Measurements from ENCODE around the gene MED25.

MED25 gene

DNA sequence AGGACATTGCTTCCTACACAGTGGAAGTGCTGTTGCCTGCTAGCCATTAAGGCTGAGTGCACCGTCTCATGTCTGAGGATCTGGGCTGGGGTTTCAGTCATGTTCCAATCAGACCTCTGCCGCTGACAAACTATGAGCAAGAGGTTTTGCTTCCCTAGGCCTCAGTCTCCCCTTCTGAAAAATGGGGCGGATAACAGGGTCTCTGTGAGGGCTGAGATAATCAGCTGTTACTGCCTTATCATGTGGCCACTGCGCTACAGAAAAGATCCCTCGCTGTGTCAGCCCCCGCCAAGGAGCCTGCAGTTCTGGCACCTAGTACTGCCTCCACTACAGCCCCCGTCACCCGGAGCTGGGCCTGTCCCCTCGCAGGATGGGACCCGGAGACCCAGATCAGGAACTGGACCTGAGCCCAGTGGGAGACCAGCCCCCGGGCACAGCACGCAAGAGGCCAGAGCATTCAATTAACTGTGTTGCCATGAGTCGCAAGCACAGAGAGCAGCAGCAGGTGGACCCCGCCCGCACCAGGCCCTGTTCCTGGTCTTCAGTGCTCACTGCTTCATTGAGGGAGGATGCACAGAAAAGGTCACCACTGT, 52.3 kb downstream of the MED25 start:
- no peak for DNase-seq (ENCODE audit: low read depth in 3 of 3, low spot score in 1 of 3)

DNA sequence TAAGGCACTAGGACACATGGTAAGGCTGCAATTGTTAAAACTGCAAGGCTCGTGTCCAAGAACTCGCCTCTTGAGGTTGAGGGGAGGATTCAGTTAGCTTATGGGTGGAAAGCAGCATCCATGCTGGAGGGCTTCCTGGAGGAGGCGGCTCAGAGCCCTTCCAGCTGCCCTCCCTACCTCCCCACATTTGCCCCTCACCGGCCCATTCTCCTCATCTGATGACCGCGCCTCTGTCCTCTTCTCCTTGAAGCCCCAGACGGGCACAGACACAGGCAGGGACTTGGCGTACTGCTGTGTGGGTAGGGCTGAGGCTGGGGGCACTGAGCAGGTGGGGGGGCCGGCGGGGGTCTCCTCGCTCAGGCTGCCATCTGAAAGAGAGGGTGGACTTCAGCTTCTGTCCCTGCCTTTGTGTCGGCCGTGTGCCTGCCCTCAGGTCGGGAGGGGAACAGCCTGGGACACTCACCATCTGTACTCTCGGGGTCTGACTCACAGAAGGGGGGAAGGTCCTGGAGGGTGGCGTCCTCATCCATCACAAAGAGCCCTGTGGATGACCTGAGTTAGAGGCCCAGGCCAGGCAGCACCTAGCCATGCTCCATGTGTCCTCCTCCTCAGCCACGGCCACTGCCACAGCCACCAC, 53.4 kb downstream of the MED25 start:
- no peak for DNase-seq (ENCODE audit: low read depth in 3 of 3, low spot score in 1 of 3)

DNA sequence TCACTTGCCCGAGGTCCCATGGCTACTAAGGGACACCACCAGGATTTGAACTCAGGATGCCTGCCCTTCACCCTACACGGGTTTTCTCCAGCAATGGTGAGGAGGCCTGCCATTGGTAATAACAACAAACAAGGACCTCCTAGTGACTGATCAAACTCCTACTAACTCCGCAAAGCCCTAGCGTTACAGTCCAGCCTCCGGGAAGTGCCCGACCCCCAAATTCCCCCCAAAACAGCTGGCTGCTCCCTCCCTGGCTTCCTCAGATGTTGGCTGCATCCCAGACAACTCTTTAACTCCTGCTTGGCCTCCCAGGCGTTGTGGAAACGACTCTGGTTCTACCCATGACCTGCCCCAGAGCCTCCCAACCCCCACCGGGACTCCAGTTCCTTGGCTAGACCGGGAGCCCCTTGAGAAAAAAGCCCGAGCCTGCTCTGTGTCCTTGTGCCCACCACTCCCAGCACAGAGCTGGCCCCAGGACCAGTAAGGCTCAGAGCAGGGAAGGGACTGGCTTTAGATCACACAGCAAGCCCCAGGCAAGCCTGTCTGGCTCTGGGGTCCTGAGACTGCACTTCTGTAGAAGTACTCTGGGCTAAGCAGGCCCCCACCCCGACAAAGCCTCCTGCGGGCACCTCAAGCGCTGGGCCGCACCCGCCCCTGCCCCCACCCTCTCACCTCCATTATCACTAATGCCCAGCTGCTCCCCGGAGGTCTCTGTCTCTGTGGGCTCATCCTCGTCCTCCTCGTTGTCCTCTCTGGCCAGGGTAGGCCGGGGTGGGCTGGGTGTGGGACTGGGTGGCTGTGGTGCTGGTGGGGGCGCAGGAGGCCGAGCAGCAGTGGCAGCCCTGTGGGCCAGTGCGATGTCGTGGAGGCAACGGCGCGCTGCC, 54.4 kb downstream of the MED25 start:
- no peak for DNase-seq (ENCODE audit: low read depth in 3 of 3, low spot score in 1 of 3)

DNA sequence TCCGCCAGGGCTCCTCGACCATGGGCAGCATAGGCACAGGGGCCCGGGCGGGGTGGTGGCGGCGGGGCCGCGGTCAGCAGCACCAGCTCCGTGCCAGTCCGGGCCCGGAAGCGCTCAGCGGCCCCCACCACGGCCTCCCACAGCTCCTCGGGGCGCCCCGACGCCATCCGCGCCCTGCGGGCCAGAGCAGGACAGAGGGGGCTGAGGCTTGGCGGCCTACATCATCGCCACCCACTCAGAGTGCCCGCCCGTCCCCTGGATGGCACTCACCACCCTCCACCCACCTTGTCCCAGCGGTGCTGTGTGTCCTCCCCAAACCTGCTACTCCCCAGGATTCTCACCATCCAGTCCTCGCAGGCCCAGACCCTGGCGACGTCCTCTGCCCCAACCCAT, 55.0 kb downstream of the MED25 start:
- DNase-seq (ENCODE audit: low read depth in 3 of 3, low spot score in 1 of 3) = no peak

DNA sequence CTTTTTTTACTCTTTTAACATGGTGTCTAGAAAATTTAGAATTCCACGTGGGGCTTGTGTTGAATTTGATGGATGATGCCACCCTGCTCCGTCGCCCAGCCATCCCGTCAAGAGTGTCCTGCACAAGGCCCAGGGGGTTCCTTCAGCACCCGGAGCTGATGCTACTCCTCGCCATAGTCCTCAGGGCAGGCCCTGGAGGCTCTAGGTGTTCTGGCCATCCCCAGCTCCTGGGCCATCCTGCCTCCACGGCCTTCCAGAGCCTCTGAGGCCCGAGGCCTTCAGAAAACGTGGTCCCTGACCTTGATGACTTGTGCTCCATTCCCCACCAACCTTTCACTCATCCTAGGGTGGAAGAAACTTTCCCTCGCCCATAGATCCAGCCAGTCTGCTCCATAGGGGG, 55.7 kb downstream of the MED25 start:
- DNase-seq (ENCODE audit: low read depth in 3 of 3, low spot score in 1 of 3) = no peak

DNA sequence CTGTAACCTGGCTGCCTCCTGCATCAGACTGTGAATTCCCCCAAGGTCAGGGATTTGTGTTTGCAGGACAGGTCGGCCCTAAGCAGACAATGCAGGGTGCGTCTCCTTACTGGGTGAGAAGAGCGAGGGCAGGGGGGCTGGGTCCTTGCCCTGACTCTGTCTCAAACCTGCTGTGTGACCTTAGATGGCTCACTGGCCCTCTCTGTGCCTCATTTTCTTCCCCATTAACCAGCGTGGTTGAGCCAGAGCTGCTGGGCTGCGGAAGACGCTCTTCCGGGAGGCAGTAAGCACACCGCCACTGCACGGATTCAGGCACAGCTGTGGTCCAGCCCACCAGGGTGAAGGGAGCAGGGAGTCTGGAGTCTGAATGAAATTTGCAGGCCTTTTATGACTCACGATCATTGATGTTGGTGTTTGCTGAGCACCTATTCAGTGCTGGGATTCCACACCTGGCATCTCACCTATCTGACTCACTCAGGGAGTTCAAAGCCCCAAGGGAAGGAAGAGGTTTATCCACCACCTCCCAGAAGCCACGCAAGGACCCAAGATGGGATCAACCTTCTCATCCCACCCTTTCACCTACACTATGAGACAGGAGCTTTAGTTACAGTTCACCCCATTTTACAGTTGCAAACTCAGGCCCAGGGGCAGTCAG, 56.5 kb downstream of the MED25 start:
- no peak for DNase-seq (ENCODE audit: low read depth in 3 of 3, low spot score in 1 of 3)

DNA sequence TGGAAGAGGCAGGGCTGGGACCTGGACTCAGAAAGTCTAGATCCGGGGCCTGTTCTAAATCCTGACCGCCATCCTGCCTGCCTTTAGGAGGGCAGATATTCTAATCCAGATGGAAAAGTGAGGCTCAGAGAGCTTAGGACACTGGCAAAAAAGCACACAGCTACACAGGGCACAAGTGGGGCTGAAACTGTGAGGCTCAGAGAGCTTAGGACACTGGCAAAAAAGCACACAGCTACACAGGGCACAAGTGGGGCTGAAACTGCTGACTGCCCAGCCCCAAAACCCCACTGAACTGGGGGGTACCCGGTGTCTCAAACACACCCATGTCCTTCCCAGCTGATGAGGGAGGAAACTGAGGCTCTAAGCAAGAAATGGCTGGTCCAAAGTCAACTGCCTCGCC, 57.1 kb downstream of the MED25 start:
- DNase-seq (ENCODE audit: low read depth in 3 of 3, low spot score in 1 of 3) = no peak

DNA sequence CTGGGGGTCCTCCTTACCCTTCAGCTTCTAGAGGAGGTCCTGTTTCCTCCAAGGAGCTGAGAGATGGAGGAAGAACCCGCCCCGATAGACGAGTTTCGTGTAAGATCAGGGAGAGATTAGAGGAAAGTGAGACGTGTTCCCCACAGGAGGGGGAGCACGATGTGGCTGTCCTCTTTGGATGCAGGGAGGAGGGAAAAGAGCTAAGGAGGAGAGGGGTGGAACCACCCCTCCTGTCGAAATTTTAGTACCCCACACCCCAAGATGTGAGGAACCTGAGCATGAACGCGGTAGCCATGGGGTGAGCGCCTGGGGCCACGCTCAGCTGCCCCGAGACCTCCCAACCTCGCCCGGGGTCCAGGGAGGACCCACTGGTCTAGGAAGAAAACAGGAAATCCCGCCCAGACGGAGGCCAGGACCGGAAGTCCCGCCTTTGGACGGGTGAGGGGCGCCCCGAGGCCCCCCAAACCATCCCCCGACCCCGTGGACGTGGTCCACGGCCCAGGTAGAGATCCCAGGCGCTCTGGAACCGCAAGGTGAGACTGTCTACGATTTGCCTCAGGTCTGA, 57.9 kb downstream of the MED25 start:
- DNase-seq (ENCODE audit: low read depth in 3 of 3, low spot score in 1 of 3) = peak in 2 of 3 donors; percentile 27 to 41

DNA sequence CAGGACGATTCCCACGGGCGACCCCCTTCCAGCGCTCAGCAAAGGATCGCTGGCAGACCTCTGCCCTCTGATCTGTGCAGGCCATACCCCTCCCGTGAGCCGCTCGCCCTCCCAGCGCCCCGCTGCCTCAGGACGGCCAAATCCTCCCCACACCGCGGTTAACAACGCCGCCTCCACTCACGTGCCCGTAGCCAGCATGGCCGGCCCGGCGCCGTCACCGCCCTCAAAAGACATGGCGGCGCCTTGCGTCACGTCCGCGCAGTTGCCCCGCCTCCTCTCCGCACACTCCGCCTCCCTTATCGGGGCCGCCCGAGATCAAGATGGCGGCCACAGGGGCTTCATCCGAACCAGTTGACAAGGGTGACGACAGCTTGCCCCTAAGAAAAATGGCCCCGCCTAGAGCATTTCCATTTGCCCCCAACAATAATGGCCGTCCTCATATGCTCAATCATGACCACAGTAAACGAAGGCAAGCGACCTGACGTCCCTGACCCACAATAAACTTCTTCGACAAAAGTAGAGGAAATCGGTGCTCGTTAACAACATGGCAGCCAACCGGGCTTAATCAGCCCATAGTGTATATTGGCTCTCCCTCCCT, 58.4 kb downstream of the MED25 start:
- DNase-seq (ENCODE audit: low read depth in 3 of 3, low spot score in 1 of 3) = peak; percentile 94 to 96 (median 95)

DNA sequence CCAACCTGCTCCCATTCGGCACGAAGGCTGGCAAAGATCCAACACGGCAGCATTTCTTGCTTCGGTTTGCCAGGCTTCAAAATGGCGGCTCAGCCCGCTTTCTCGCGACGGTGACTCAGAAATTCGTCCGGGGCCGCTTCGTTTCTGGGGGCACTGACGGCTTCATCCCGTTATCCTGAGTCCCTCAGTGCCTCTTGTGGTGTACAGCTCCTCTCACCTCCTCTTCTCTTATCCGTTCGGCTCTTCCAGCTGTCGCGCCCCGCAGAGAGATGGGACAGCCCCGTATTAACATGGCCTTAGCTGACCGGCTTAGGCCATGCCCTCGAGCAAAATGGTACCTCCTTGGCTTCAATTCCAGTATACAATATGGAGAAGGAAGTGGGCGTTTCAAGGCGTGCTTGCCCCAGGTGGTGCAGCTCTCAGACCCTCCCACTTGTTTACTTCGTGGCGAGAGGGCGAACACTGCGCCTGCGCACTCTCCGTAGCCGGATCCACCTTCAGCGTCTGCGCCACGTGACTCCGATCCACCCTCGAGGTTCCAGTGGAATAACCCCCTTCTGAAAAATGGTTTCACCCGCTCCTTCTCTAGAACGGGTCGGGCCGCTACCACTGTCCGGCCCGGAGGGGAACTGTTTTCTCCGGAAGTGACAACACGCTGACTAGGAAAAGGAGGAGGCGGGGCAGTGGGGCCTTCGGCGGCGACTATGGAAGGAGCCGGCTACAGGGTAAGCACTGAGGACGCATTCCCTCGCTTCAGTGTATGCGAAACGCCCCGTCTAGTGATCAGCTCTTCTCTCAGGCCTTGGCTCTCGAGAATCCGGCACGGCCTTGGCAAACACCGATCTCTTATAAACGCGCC, 59.2 kb downstream of the MED25 start, which contains the start of the genes AKT1S1 and TBC1D17:
Gene AKT1S1, minus strand, starts transcription at position 336 of the 859 bp plus-strand sequence. CDS start 4,060 bp downstream, outside the sequence.
Gene TBC1D17, plus strand, starts transcription at position 683 of the 859 bp plus-strand sequence. Its CDS starts 22 bp downstream, at position 705.
- peak; percentile 90 to 99 (median 98) for DNase-seq (ENCODE audit: low read depth in 3 of 3, low spot score in 1 of 3)

DNA sequence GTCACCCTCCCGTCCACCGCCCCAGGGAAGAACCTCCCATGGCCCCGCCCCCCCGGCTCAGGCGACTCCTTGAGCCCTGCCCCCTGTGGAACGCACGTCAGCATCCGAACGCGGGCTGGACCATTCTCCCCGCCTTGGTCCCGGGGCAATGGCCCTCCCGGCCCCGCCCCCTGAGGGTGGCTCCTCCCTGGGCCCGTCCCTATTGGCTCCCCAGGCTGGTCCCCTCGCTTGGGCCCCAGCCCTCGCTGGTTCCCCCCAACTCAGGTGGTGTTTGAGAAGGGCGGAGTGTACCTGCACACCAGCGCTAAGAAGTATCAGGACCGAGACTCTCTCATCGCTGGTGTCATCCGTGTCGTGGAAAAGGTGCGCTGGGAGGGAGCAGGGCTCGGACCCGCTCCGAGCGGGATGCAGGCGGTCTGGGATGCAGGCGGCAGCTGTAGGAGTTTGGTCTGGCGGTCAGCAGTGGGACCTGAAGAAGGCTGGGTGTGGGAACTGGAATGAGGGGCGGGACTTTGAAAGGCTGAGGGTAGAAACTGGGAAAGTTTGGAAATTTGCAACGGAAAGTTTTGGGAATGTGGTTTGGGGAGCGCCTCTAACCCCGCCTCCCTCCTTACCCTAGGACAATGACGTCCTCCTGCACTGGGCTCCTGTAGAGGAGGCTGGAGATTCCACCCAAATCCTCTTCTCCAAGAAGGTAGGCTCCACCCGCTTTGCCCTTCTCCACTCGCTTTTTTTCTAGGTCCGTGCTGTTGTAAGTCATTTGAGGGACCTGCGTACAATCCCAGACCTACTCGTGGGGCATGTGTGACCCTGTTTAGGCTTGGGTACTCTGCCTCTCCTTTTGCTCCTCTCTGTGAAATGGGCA, 60.0 kb downstream of the MED25 start:
- peak; percentile 90 to 98 (median 94) for DNase-seq (ENCODE audit: low read depth in 3 of 3, low spot score in 1 of 3)

DNA sequence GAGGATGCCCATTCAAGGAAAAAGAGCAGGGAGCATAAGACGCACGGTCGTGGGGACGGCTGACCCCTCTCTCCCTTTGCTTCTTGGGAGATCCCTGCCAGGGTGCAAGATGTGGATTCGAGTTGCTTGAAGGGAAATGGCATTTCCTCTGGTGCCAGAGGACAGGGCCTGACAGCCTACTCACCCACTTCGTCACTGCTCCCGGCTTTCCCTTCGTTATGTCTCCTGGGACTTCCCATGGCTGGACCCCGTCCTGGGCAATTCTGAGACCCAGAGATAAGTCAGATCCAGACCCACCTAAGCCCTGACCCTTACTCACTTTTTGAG, 60.6 kb downstream of the MED25 start:
- no peak for DNase-seq (ENCODE audit: low read depth in 3 of 3, low spot score in 1 of 3)

DNA sequence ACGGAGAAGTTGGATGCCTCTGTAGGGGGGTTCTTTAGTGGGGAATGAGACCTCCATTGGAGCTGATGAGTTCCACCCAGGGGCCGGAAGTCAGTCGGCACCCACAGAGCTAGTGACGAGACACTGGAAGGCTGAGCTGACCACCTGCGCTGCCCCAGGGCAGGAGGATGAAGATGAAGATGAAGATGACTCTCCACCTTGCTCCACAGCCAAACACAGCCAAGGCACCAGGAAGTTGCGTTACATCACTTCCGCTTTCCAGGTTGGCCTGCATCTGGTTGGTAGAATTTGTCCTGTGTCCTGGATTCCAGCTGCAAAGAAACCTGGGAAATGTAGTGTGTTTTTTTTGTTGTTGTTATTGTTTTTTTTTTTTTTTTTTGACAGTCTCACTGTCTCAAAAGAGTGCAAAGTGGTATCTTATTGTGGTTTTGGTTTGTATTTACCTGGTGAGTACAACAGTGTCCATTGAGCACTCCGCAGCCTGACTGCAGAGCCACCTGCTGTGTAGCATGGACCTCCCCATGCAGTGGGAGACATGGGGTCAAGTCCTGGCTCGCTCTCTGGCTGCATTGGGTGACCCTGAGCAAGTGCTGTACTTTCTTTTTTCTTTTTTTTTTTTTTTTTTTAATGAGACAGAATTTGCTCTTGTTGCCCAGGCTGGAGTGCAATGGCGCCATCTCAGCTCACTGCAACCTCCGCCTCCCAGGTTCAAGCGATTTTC, 61.3 kb downstream of the MED25 start:
- no peak for DNase-seq (ENCODE audit: low read depth in 3 of 3, low spot score in 1 of 3)

DNA sequence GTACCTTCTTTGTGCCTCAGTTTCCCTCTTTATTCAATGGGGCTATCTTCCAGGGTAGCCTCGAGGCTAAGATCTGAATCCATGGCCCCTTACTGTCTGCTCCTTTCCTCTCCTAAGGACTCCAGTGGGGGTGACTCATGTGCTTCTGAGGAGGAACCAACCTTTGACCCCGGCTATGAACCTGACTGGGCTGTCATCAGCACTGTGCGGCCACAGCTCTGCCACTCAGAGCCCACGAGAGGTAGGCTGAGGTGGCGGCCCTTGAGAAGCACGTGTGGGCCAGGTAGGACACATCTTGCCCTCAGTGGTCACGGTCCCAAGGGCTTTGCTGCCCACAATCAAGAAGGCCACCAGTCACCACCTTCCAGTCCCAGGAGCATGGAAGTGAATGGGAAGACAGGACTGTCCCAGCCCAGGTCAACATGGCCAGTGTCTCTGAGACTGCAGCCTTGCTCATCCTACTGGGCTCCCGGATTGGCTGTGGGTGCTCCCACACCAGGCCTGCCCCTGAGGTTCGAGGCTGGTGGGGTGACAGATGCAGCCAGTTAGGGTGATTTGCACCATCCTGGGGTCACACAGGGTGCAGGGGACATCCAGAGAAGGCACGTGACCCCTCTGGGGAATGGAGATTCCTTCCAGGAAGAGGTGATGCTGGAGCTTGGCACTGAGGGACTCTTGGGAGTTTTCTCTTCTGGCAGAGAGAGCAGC, 62.2 kb downstream of the MED25 start:
- DNase-seq (ENCODE audit: low read depth in 3 of 3, low spot score in 1 of 3) = no peak

DNA sequence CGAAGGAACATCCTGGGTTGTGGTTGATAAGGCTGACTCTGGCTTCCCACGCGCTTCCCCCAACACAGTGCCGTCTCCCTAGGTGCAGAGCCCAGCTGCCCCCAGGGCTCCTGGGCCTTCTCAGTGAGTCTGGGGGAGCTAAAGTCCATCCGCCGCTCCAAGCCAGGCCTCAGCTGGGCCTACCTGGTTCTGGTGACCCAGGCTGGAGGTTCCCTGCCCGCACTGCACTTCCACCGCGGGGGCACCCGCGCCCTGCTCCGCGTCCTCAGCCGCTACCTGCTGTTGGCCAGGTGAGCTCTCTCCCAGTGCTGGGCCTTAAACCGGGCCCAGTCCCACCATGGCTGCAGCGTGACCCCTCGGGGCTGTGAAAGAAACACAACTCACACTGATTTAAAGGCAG, 63.1 kb downstream of the MED25 start:
- DNase-seq (ENCODE audit: low read depth in 3 of 3, low spot score in 1 of 3) = no peak

DNA sequence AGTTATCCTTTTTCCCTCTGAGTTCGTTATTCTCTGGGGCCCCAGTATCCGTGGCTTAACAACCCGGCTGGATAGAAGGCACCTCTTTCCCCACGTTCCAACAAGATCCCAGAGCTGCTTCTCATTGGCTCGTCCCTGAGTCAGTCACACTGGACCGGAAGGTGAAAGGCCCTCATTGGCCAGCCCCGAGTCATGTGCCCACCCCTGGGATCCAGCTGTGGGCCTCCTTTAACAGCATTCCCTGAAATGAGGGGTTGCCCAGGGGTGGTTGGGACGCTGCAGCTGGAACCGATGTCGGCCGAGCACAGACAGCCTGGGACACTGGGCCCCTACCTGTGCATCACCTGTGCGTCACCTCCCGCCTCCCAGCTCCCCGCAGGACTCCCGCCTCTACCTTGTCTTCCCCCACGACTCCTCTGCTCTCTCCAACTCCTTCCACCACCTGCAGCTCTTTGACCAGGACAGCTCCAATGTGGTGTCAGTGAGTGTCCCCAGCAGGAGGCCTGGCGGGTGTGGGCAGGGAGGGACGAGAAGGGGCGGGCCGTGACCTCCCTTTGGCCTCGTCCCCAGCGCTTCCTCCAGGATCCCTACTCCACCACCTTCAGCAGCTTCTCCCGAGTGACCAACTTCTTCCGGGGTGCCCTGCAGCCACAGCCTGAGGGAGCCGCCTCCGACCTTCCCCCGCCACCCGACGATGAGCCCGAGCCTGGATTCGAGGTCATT, 63.7 kb downstream of the MED25 start:
- no peak for DNase-seq (ENCODE audit: low read depth in 3 of 3, low spot score in 1 of 3)

DNA sequence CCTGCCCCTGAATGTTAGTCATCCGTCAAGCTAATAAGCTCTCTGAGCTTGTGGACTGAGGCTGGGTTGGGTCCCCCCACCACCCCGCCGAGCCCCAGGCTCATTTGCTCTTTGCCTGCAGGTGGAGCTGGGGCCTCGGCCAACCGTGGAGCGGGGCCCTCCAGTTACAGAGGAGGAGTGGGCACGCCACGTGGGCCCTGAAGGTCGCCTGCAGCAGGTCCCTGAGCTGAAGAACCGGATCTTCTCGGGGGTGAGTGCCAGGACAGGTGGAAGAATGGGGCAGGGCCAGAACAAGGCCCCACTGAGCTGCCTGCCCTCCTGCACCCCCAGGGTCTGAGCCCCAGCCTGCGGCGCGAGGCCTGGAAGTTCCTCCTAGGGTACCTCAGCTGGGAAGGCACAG, 64.6 kb downstream of the MED25 start:
- DNase-seq (ENCODE audit: low read depth in 3 of 3, low spot score in 1 of 3) = no peak
